ENCODE measurements around the gene PSMD8. TPM values are rescaled to one million over a fixed set of nuclear protein-coding genes. Genes with fewer than 3 reads are reported as not detected.
"Not testable (repeated sequence)": the region's sequence is repeated elsewhere in the genome, so short reads cannot be mapped to it uniquely, and the experiment has no call there.

Gene PSMD8
- total RNA-seq, 1 experiment from 2014 or later: 289 TPM

DNA sequence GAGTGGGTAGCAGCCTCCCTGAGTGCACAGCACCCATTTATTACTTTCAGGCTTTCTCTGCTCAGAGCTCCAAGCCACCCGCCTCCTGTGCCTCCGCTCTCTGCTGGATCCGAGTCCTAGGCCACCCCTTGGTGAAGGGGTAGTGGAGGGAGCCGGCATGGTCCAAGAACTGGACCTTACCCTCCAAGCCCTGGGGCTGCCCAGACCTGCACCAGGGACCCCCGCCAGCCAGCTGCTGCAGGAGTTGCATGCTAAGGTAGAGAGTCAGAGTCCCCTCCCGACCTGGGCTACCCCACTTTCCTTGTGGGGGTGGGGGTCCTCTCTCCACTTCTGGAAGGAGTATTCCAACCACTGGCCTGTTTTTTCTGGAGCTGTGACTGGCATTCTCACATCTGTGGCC is 30.5 kb downstream of the PSMD8 start:
- no peak for DNase-seq (ENCODE audit: unreplicated experiment)
- Mint-ChIP-seq H3K27me3 (ENCODE audit: insufficient read depth, unreplicated experiment) (no peaks in the 10 kb centered on the region), H3K36me3 (ENCODE audit: insufficient read depth, unreplicated experiment) (peaks cover 15% of the 10 kb centered on the region), H3K27ac (ENCODE audit: low read depth, unreplicated experiment) (no peak overlapping the region), H3K4me3 (ENCODE audit: unreplicated experiment) (no peak overlapping the region), H3K9me3 (ENCODE audit: unreplicated experiment) (no peaks in the 10 kb centered on the region), H3K4me1 (ENCODE audit: insufficient read depth, unreplicated experiment) (no peaks in the 10 kb centered on the region)
- no TSS peak for BruUV-seq (replicated peaks)
- TF ChIP-seq, protein P1, sequence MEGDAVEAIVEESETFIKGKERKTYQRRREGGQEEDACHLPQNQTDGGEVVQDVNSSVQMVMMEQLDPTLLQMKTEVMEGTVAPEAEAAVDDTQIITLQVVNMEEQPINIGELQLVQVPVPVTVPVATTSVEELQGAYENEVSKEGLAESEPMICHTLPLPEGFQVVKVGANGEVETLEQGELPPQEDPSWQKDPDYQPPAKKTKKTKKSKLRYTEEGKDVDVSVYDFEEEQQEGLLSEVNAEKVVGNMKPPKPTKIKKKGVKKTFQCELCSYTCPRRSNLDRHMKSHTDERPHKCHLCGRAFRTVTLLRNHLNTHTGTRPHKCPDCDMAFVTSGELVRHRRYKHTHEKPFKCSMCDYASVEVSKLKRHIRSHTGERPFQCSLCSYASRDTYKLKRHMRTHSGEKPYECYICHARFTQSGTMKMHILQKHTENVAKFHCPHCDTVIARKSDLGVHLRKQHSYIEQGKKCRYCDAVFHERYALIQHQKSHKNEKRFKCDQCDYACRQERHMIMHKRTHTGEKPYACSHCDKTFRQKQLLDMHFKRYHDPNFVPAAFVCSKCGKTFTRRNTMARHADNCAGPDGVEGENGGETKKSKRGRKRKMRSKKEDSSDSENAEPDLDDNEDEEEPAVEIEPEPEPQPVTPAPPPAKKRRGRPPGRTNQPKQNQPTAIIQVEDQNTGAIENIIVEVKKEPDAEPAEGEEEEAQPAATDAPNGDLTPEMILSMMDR (IDR thresholded peaks at IDR 0.05; ENCODE audit: unreplicated experiment): no peak
- intact Hi-C loops (cut with micrococcal nuclease): loop anchor here (10.0 kb wide), 1 partner anchor 160 kb away; no protein-coding TSS in a partner anchor
- POLR2A ChIA-PET: interaction anchor here (0.6 to 0.8 kb wide), 2 partner anchors 448 to 1998 kb away, joined by 3 to 4 read pairs; no protein-coding TSS in a partner anchor
- CTCF ChIA-PET: interaction anchor here (0.6 to 1.4 kb wide), 6 partner anchors 9 to 529 kb away, joined by 3 to 5 read pairs (median 3); partner anchors contain the start of genes MRPS12 and SARS2

DNA sequence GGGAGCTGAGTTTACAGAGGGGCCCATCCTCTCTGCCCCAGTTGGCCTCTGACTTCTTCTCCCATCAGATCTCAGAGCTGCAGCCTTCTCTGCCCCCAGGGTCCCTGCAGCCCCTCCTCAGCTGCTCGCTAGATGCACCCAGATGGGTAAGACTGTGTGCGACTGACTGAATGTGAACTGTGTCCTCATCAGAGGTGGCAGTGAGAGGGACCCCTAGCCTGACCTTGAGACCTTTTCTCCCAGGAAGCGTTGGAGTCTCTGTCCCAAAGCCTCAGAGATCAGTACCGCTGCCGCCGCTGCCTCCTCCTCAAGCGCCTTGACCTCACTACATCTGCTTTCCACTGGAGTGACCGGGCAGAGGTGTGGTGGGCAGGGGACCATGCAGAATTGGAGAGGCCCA is 30.9 kb downstream of the PSMD8 start:
- Mint-ChIP-seq H3K4me3 (ENCODE audit: unreplicated experiment) (no peak overlapping the region), H3K27ac (ENCODE audit: low read depth, unreplicated experiment) (no peak overlapping the region), H3K4me1 (ENCODE audit: insufficient read depth, unreplicated experiment) (no peaks in the 10 kb centered on the region), H3K36me3 (ENCODE audit: insufficient read depth, unreplicated experiment) (peaks cover 15% of the 10 kb centered on the region), H3K27me3 (ENCODE audit: insufficient read depth, unreplicated experiment) (no peaks in the 10 kb centered on the region), H3K9me3 (ENCODE audit: unreplicated experiment) (no peaks in the 10 kb centered on the region)
- BruUV-seq (replicated peaks): no TSS peak
- TF ChIP-seq, protein P1 (IDR thresholded peaks at IDR 0.05; ENCODE audit: unreplicated experiment): no peak
- intact Hi-C loops (cut with micrococcal nuclease): loop anchor here (10.0 kb wide), 1 partner anchor 160 kb away; no protein-coding TSS in a partner anchor
- CTCF ChIA-PET: interaction anchor here (0.6 to 1.3 kb wide), 4 partner anchors 9 to 528 kb away, joined by 3 read pairs; no protein-coding TSS in a partner anchor
- DNase-seq (ENCODE audit: unreplicated experiment): no peak
- POLR2A ChIA-PET: interaction anchor here (0.6 kb wide), 1 partner anchor 1998 kb away, joined by 3 read pairs; no protein-coding TSS in a partner anchor

DNA sequence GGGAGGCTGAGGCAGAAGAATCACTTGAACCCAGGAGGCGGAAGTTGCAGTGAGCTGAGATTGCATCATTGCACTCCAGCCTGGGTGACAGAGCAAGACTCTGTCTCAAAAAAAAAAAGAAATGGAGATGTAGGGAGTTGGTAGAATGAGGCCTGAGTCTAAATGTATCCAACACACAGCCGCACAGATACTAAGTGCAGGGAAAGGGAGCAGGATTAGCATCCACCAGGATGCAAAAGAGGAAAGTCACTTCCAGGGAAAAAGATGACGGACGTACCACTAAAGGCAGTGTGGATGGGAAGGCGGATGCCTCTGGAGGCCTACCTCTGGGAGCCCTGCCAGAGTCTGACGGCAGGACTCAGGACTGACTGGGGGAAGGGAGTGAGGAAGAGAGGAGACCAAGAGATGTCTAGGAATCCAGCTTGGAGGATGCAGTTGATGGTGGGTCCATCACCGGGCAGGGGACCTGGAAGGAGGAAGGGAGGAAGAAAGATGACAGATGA is 35.3 kb downstream of the PSMD8 start:
- ChIA-PET POLR2A (no interaction called here), CTCF (interaction anchor here (0.6 to 0.8 kb wide), 2 partner anchors 320 to 476 kb away, joined by 3 read pairs; no protein-coding TSS in a partner anchor)

DNA sequence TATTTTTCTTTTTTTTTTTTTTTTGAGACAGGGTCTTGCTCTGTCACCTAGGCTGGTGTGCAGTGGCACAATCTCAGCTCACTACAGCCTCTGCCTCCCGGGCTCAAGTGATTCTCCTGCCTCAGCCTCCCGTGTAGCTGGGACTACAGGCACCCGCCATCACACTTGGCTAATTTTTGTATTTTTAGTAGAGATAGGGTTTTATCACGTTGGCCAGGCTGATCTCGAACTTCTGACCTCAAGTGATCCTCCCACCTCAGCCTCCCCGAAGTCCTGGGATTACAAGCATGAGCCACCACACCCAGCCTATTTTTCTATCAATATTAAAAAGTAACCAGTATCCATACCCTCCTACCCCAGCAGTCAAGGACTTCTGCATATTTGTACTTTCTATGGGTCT is 36.0 kb downstream of the PSMD8 start:
- H3K27me3 Mint-ChIP-seq (ENCODE audit: insufficient read depth, unreplicated experiment); H3K4me3 Mint-ChIP-seq (ENCODE audit: unreplicated experiment); H3K9me3 Mint-ChIP-seq (ENCODE audit: unreplicated experiment); CTCF ChIA-PET; H3K4me1 Mint-ChIP-seq (ENCODE audit: insufficient read depth, unreplicated experiment); DNase-seq (ENCODE audit: unreplicated experiment); intact Hi-C loops (cut with micrococcal nuclease); BruUV-seq (replicated peaks); H3K27ac Mint-ChIP-seq (ENCODE audit: low read depth, unreplicated experiment); POLR2A ChIA-PET: not testable (repeated sequence)
- peaks cover 15% of the 10 kb centered on the region for H3K36me3 Mint-ChIP-seq (ENCODE audit: insufficient read depth, unreplicated experiment)

More for the DNA sequence above, 35.3 kb downstream of the PSMD8 start:
- Mint-ChIP-seq H3K36me3 (ENCODE audit: insufficient read depth, unreplicated experiment) (peaks cover 15% of the 10 kb centered on the region), H3K9me3 (ENCODE audit: unreplicated experiment) (no peaks in the 10 kb centered on the region), H3K4me1 (ENCODE audit: insufficient read depth, unreplicated experiment) (peaks cover 10% of the 10 kb centered on the region), H3K27ac (ENCODE audit: low read depth, unreplicated experiment) (no peak overlapping the region), H3K27me3 (ENCODE audit: insufficient read depth, unreplicated experiment) (no peaks in the 10 kb centered on the region), H3K4me3 (ENCODE audit: unreplicated experiment) (no peak overlapping the region)
- intact Hi-C loops (cut with micrococcal nuclease): loop anchor here (10.0 kb wide), 1 partner anchor 165 kb away; no protein-coding TSS in a partner anchor
- DNase-seq (ENCODE audit: unreplicated experiment): peak; percentile 32
- TF ChIP-seq, protein P1 (IDR thresholded peaks at IDR 0.05; ENCODE audit: unreplicated experiment): no peak
- BruUV-seq (replicated peaks): no TSS peak

Measured in MCF 10A (cell line).